ENCODE measurements around the gene ABCA10.

ABCA10 gene

DNA sequence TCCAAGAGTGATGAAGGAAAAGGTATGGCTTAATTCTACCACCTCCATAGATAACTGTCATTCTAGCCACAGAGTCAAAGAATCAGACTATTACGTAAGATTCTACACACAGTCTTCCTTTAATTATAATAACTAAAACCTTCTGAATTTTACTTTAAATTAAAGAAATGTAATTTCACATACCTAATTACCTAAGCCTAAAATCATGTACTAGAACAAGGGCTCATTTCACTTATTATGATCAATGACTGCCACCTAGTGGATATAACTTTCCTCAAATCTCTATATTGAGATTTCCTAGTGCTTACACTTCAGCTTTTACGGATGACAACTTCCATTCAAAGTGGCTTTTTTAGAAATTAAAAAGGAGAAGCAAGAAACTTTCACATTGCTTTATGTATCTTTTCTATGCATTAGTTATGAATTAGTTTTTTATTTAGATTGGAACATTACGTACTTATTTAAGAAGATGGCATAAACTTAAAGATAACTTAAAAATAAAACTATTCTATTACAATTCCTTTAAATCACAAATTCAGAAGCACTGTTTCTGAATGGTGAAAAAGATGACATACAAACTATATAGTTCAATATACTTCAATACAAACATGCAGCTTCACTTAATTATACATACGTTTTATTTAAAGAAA is 18.2 kb upstream of the ABCA10 start:
- H3K4me3 ChIP-seq (ENCODE audit: low read depth, low read length, poor library complexity, severe bottlenecking), result no peak overlapping the region
- no peaks in the 10 kb centered on the region for H3K36me3 ChIP-seq (ENCODE audit: insufficient read depth, low read length)
- no peak overlapping the region for H2AFZ ChIP-seq (ENCODE audit: low read length)
- no peak overlapping the region for H3K4me2 ChIP-seq (ENCODE audit: low read length)
- no peak overlapping the region for H3K27ac ChIP-seq (ENCODE audit: low read depth, low read length, poor library complexity, severe bottlenecking)
- H3K79me2 ChIP-seq (ENCODE audit: insufficient read depth, low read length), result no peaks in the 10 kb centered on the region
- no peaks in the 10 kb centered on the region for H3K27me3 ChIP-seq (ENCODE audit: insufficient read depth, low read length)
- no peaks in the 10 kb centered on the region for H3F3A ChIP-seq (ENCODE audit: insufficient read depth, low read length)
- H3K9me2 ChIP-seq (ENCODE audit: low read depth, low read length), result no peaks in the 10 kb centered on the region
- no peak for TF ChIP-seq EZH2 (IDR thresholded peaks at IDR 0.05; ENCODE audit: borderline replicate concordance, low read length)
- TF ChIP-seq, protein P1, sequence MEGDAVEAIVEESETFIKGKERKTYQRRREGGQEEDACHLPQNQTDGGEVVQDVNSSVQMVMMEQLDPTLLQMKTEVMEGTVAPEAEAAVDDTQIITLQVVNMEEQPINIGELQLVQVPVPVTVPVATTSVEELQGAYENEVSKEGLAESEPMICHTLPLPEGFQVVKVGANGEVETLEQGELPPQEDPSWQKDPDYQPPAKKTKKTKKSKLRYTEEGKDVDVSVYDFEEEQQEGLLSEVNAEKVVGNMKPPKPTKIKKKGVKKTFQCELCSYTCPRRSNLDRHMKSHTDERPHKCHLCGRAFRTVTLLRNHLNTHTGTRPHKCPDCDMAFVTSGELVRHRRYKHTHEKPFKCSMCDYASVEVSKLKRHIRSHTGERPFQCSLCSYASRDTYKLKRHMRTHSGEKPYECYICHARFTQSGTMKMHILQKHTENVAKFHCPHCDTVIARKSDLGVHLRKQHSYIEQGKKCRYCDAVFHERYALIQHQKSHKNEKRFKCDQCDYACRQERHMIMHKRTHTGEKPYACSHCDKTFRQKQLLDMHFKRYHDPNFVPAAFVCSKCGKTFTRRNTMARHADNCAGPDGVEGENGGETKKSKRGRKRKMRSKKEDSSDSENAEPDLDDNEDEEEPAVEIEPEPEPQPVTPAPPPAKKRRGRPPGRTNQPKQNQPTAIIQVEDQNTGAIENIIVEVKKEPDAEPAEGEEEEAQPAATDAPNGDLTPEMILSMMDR (IDR thresholded peaks at IDR 0.05; ENCODE audit: low read length), result peak; percentile 64
- H3K9ac ChIP-seq (ENCODE audit: low read length), result no peak overlapping the region
- no peaks in the 10 kb centered on the region for H4K20me1 ChIP-seq (ENCODE audit: insufficient read depth, low read length)
- no peaks in the 10 kb centered on the region for H3K4me1 ChIP-seq (ENCODE audit: insufficient read depth, low read length, severe bottlenecking)
- no peaks in the 10 kb centered on the region for H3K9me3 ChIP-seq (ENCODE audit: low read length)

- Histone ChIP-seq H3K4me2 (ENCODE audit: low read length) (no peak overlapping the region), H3K27me3 (ENCODE audit: insufficient read depth, low read length) (no peaks in the 10 kb centered on the region), H3K4me1 (ENCODE audit: insufficient read depth, low read length, severe bottlenecking) (no peaks in the 10 kb centered on the region), H3K9me2 (ENCODE audit: low read depth, low read length) (no peaks in the 10 kb centered on the region), H3K36me3 (ENCODE audit: insufficient read depth, low read length) (no peaks in the 10 kb centered on the region), H3K9me3 (ENCODE audit: low read length) (no peaks in the 10 kb centered on the region), H3K4me3 (ENCODE audit: low read depth, low read length, poor library complexity, severe bottlenecking) (no peak overlapping the region), H4K20me1 (ENCODE audit: insufficient read depth, low read length) (no peaks in the 10 kb centered on the region), H3K9ac (ENCODE audit: low read length) (no peak overlapping the region), H3F3A (ENCODE audit: insufficient read depth, low read length) (no peaks in the 10 kb centered on the region), H3K79me2 (ENCODE audit: insufficient read depth, low read length) (no peaks in the 10 kb centered on the region), H3K27ac (ENCODE audit: low read depth, low read length, poor library complexity, severe bottlenecking) (no peak overlapping the region), H2AFZ (ENCODE audit: low read length) (no peak overlapping the region)
- TF ChIP-seq, protein P1 (IDR thresholded peaks at IDR 0.05; ENCODE audit: low read length), result no peak
- TF ChIP-seq EZH2 (IDR thresholded peaks at IDR 0.05; ENCODE audit: borderline replicate concordance, low read length), result no peak
Measured at GRCh38 chr17:69246202-69246601, 17.6 kb upstream of the ABCA10 start.

- H3K4me2 ChIP-seq (ENCODE audit: low read length), result no peak overlapping the region
- no peak overlapping the region for H3K9ac ChIP-seq (ENCODE audit: low read length)
- TF ChIP-seq, protein P1 (IDR thresholded peaks at IDR 0.05; ENCODE audit: low read length), result no peak
- TF ChIP-seq EZH2 (IDR thresholded peaks at IDR 0.05; ENCODE audit: borderline replicate concordance, low read length), result no peak
- H3K79me2 ChIP-seq (ENCODE audit: insufficient read depth, low read length), result no peaks in the 10 kb centered on the region
- no peak overlapping the region for H3K4me3 ChIP-seq (ENCODE audit: low read depth, low read length, poor library complexity, severe bottlenecking)
- H4K20me1 ChIP-seq (ENCODE audit: insufficient read depth, low read length), result no peaks in the 10 kb centered on the region
- H3K9me3 ChIP-seq (ENCODE audit: low read length), result no peaks in the 10 kb centered on the region
- H3K36me3 ChIP-seq (ENCODE audit: insufficient read depth, low read length), result no peaks in the 10 kb centered on the region
- H3F3A ChIP-seq (ENCODE audit: insufficient read depth, low read length), result no peaks in the 10 kb centered on the region
- H3K27ac ChIP-seq (ENCODE audit: low read depth, low read length, poor library complexity, severe bottlenecking), result no peak overlapping the region
- peak overlapping the region; percentile 33; the same call in 1 of the 2 replicates for H2AFZ ChIP-seq (ENCODE audit: low read length)
- no peaks in the 10 kb centered on the region for H3K9me2 ChIP-seq (ENCODE audit: low read depth, low read length)
- no peaks in the 10 kb centered on the region for H3K27me3 ChIP-seq (ENCODE audit: insufficient read depth, low read length)
- no peaks in the 10 kb centered on the region for H3K4me1 ChIP-seq (ENCODE audit: insufficient read depth, low read length, severe bottlenecking)
Measured at GRCh38 chr17:69245617-69246016, 17.0 kb upstream of the ABCA10 start.

Measured in OCI-LY1 (cell line).